Aorta (tissue), 5 donors: ENCODE data around the gene FGF6. TPM values are rescaled to one million over a fixed set of nuclear protein-coding genes. Genes with fewer than 3 reads are reported as not detected.
"Not testable (repeated sequence)": the region's sequence is repeated elsewhere in the genome, so short reads cannot be mapped to it uniquely, and the experiment has no call there.

ENCODE experiments used
- ATAC-seq: fragments of 200-7000 bp; cut with Tn5 transposase; one replicate; pipeline ENCODE4 v1.9.1; 2022; ENCODE audit warnings: moderate library complexity; ENCODE audit not compliant: low FRiP score
- DNase-seq, 2 donors: peaks; one replicate each; pipeline ENCODE4 v3.0.0-alpha.2; 2020
- H3K27ac ChIP-seq, 2 donors: one replicate each; pipeline ENCODE4 v1.5.1; 2013; ENCODE audit warnings: low read length in 2 of 2, mild to moderate bottlenecking in 2 of 2, moderate library complexity in 2 of 2, control low read depth in 1 of 2, inconsistent platforms in 1 of 2, low read depth in 1 of 2
- H3K27me3 ChIP-seq, 2 donors: one replicate each; pipeline ENCODE4 v1.6.1; 2013; ENCODE audit warnings: control low read depth in 1 of 2, low read length in 1 of 2, mild to moderate bottlenecking in 1 of 2, moderate library complexity in 1 of 2; ENCODE audit not compliant: insufficient read depth in 2 of 2, control insufficient read depth in 1 of 2
- H3K36me3 ChIP-seq, 2 donors: one replicate each; pipeline ENCODE4 v1.6.1; 2013; ENCODE audit warnings: control low read depth in 1 of 2, low read length in 1 of 2, mild to moderate bottlenecking in 1 of 2; ENCODE audit not compliant: insufficient read depth in 2 of 2, control insufficient read depth in 1 of 2
- H3K4me1 ChIP-seq, 2 donors: one replicate each; pipeline ENCODE4 v1.6.1; 2013; ENCODE audit warnings: low read length in 2 of 2, control low read depth in 1 of 2, mild to moderate bottlenecking in 1 of 2, moderate library complexity in 1 of 2; ENCODE audit not compliant: insufficient read depth in 2 of 2, control insufficient read depth in 1 of 2
- H3K4me3 ChIP-seq, 2 donors: one replicate each; pipeline ENCODE4 v1.5.1; 2013; ENCODE audit warnings: low read length in 2 of 2, control low read depth in 1 of 2, mild to moderate bottlenecking in 1 of 2
- H3K9me3 ChIP-seq: one replicate; pipeline ENCODE4 v1.6.1; 2013; ENCODE audit warnings: mild to moderate bottlenecking, low read length; ENCODE audit not compliant: control insufficient read depth
- WGBS, 2 donors: extraction: QIAGEN DNeasy Blood & Tissue Kit; methylation state at CpG; one replicate each; pipeline ENCODE4 v1.1.7; 2013; 5-methylcytosine and 5-hydroxymethylcytosine counted together
- intact Hi-C, 2 donors: fragments of 100-400 bp; cut with DNase I; formaldehyde crosslinking; loops; one replicate each; pipeline versions ENCODE4 v1.14.2 to v1.15.0; 2022
- polyA plus RNA-seq, 2 donors: library from polyadenylated mRNA; stranded (reverse); fragments of 200-250 nt; gene quantifications; one replicate each; pipeline ENCODE4 v1.2.3, GENCODE V29; 2013
- total RNA-seq, 2 donors: library from RNA; stranded (reverse); fragmentation: NEBNext Ultra II Directional; extraction: Animal tissue kit (Norgen Biotek cat#: 25700); gene quantifications; one replicate each; pipeline ENCODE4 v1.2.1, GENCODE V29; 2021
- donor health status: healthy with polysubstance abuse.
- donor health status: Bipolar disorder and iron deficiency.
- donor health status: DM: no; HTN: no; CAD: no.
- donor health status: DM: no; HTN: no; CAD: no.
- donor health status: DM: yes; HTN: yes; CAD: no.

FGF6 gene
- total and polyA plus RNA-seq, 4 donors = not detected

DNA sequence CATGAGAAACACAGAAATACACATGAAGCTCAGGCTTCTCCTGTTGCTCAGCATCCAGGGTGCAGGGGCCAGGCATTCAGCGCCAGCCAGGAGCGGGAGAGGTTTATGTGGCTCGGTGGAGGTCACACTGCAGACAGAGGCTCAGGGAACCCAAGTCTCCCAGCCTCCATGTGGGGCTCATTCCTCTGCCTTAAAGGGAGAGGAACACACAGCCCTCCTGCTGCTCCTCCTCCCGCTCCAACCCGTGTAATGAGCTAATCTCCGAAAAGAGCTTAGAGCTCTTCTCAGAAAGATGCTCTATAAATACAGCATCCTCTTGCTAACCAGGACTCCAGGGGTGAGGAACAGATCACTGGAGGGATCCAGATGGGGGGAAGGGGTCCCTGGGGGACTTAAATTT is 28.2 kb downstream of the FGF6 start:
- ATAC-seq (peak; percentile 33), DNase-seq (no peak)
- H3K9me3 ChIP-seq = no peaks in the 10 kb centered on the region
- intact Hi-C loops = no loop called here
- H3K4me3 ChIP-seq = no peak overlapping the region
- no peaks in the 10 kb centered on the region for H3K4me1 ChIP-seq
- H3K36me3 ChIP-seq = no peaks in the 10 kb centered on the region
- no peaks in the 10 kb centered on the region for H3K27me3 ChIP-seq
- WGBS, 2 donors = 16 to 25% methylated on average over 6 of the region's 6 CpGs
- no peak overlapping the region for H3K27ac ChIP-seq

DNA sequence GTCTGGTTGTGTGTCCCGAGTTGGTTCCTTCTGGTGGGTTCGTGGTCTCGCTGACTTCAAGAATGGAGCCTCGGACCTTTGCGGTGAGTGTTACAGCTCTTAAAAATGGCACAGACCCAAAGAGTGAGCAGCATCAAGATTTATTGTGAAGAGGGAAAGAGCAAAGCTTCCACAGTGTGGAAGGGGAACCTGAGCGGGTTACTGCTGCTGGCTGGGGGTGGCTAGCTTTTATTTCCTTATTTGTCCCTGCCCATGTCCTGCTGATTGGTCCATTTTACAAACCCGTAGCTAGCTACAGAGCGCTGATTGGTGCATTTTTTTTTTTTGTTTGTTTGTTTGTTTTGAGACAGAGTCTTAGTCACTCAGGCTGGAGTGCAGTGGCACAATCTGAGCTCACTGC is 29.3 kb downstream of the FGF6 start:
- no peaks in the 10 kb centered on the region for H3K4me1 ChIP-seq
- H3K9me3 ChIP-seq = no peaks in the 10 kb centered on the region
- intact Hi-C loops = no loop called here
- ATAC-seq (no peak), DNase-seq (no peak)
- 83% methylated on average over 8 of the region's 8 CpGs for WGBS, 2 donors
- no peak overlapping the region for H3K27ac ChIP-seq
- no peak overlapping the region for H3K4me3 ChIP-seq
- no peaks in the 10 kb centered on the region for H3K36me3 ChIP-seq
- H3K27me3 ChIP-seq = no peaks in the 10 kb centered on the region

DNA sequence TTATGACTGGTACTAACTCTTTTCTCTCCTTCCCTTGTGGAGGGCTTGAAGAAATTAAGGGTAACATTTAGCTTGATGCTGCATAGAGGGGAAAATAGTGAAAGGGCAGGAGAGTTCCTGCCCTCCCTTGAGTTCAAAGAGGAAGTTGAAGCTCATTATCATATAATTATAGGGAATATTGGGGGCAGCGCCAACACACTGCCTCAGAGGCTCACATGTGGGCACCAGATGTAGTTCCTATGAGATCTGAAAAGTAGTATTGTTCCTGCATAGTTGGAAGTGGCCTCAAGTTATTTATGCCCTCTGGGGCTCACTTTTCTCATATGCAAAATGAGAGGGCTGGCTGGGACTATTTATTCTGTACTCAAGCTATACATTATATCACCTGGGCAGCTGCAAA is 33.1 kb downstream of the FGF6 start:
- no peaks in the 10 kb centered on the region for H3K36me3 ChIP-seq
- no peaks in the 10 kb centered on the region for H3K4me1 ChIP-seq
- 4 to 34% methylated on average over 1 of the region's 1 CpG for WGBS, 2 donors
- ATAC-seq (no peak), DNase-seq (no peak)
- no peaks in the 10 kb centered on the region for H3K9me3 ChIP-seq
- H3K4me3 ChIP-seq = no peak overlapping the region
- intact Hi-C loops = no loop called here
- no peaks in the 10 kb centered on the region for H3K27me3 ChIP-seq
- H3K27ac ChIP-seq = no peak overlapping the region

DNA sequence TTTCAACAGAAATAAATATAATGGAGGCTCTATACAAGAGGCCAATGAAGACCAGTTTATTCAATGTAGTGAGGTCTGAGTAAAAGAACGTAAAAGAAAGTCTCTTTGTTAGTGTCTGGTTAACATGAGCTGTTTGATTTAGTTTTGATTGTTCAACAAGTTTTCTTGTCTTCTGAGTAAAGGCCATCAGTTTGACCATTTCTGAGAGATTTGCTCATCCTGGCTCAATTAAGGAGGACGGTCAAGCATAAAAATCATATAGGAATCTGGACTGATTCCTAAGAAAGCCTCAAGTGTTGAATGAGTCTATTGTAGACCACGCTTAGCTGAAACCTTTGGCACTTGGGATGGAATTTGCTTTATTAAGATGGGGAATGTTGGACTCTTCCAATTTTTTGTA is 33.6 kb downstream of the FGF6 start:
- Histone ChIP-seq H3K9me3 (no peaks in the 10 kb centered on the region), H3K36me3 (no peaks in the 10 kb centered on the region), H3K27ac (no peak overlapping the region), H3K27me3 (no peaks in the 10 kb centered on the region), H3K4me1 (no peaks in the 10 kb centered on the region), H3K4me3 (no peak overlapping the region)
- WGBS, 2 donors = 46 to 47% methylated on average over 3 of the region's 3 CpGs
- intact Hi-C loops = no loop called here
- DNase-seq = no peak
- no peak for ATAC-seq

DNA sequence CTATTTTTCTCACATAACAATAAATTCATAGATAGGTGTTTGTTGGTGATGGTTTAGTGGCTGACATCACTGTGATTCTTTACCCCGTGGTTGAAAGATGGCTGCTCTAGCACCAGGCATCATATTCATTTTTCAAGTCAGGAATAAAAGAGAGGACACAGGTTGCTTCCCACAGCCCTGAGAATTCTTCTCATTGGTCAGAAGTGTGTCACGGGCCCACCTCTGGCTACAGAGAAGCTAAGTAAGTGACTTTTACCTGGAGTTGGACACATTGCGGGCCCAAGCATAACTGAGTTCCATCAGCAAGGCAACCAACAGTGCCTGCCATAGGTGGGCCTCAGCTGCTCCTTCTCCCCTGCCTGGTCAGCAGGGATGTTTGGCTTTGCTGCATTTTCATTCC is 38.5 kb downstream of the FGF6 start:
- Histone ChIP-seq H3K36me3 (no peaks in the 10 kb centered on the region), H3K27ac (no peak overlapping the region), H3K9me3 (no peaks in the 10 kb centered on the region), H3K4me3 (no peak overlapping the region), H3K27me3 (no peaks in the 10 kb centered on the region), H3K4me1 (no peaks in the 10 kb centered on the region)
- 87 to 89% methylated on average over 3 of the region's 3 CpGs for WGBS, 2 donors
- DNase-seq (no peak), ATAC-seq (no peak)
- intact Hi-C loops = no loop called here

DNA sequence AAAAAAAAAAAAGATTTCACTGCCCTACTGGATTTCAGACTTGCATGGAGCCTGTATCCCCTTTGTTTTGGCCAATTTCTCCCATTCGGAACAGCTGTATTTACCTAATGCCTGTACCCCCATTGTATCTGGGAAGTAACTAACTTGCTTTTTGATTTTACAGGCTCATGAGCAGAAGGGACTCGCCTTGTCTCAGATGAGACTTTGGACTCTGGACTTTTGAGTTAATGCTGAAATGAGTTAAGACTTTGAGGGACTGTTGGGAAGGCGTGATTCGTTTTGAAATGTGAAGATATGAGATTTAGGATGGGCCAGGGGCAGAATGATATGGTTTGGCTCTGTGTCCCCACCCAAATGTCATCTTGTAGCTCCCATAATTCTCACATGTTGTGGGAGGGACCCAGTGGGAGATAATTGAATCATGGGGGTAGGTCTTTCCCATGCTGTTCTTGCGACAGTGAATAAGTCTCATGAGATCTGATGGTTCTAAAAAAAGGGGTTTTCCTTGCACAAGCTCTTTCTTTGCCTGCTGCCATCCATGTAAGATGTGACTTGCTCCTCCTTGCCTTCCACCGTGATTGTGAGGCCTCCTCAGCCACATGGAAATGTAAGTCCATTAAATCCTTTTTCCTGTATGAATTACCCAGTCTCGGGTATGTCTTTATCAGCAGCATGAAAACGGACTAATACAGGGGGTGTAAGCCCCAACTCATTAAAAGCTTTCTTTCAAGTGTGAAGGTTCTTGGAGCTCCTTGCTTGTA is 40.6 kb downstream of the FGF6 start:
- H3K36me3 ChIP-seq, H3K27me3 ChIP-seq, H3K4me3 ChIP-seq, H3K4me1 ChIP-seq, H3K27ac ChIP-seq, DNase-seq, H3K9me3 ChIP-seq, ATAC-seq, intact Hi-C loops: not testable (repeated sequence)
- whole genome bisulfite sequencing, 2 donors = 88 to 93% methylated on average over 8 of the region's 8 CpGs

DNA sequence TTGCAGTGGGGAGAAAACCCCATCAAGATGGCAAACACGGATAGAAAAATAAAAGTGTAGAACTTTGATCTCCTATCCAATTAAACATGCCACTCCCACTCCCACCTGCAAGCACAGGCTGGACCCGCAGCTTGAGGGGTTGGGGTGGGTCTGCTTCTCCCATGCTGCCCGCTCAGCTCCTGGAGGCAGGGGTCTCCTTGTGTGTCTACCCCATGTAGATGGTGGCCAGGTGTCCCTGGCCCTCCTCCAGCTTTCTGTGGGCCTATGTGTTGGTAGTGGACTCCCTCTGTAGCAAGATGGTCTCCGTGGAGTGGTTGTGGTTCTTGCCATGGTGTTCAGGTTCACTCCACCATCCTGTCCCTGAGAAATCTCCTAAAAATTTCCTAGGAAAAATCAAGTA is 42.6 kb downstream of the FGF6 start:
- DNase-seq (no peak), ATAC-seq (no peak)
- 78% methylated on average over 4 of the region's 4 CpGs for WGBS, 2 donors
- Histone ChIP-seq H3K9me3 (no peaks in the 10 kb centered on the region), H3K36me3 (no peaks in the 10 kb centered on the region), H3K4me1 (no peaks in the 10 kb centered on the region), H3K27ac (no peak overlapping the region), H3K4me3 (no peak overlapping the region), H3K27me3 (no peaks in the 10 kb centered on the region)
- intact Hi-C loops = no loop called here

DNA sequence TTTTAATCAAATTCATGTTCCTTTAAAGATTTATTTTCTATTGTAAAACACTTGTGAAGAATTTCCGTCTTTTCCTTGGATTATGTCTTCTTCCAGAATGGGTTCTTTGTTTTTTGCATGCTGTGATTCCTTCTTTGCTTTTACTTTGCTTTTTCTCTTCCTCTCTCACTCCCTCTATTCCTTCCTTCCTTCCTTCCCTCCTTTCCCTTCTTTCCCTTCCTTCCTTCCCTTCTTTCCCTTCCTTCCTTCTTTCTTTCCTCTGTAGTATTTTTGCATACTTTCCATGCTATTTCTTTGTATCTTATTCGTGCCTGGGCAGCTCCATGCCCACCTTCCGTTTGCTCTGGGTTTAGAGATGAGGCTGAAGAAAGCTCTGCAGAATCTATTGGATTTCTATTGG is 44.5 kb downstream of the FGF6 start:
- H3K4me1 ChIP-seq = no peaks in the 10 kb centered on the region
- ATAC-seq = no peak

DNA sequence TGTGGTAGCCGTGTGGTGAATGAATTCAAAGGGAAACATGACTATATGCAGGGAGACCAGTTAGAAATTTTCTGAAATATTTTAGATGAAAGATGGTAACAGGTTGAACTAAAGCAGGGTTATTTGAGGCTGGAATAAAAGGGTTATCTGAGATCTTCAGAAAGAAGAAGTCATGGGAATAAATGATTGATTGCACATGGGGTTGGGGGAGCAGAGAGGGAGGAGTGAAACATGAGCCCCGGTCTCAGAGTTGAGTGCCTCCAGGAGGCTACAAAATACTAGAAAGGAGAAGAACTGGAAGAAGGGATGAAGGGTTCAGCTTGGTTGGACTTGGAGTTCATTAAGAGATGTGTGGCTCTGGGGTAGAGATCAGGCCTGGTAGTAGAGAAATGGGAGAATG is 49.8 kb downstream of the FGF6 start:
- no peak overlapping the region for H3K4me3 ChIP-seq
- H3K27ac ChIP-seq = no peak overlapping the region
- H3K9me3 ChIP-seq = no peaks in the 10 kb centered on the region
- no peaks in the 10 kb centered on the region for H3K27me3 ChIP-seq
- no peaks in the 10 kb centered on the region for H3K36me3 ChIP-seq
- WGBS, 2 donors = 75 to 82% methylated on average over 2 of the region's 2 CpGs
- DNase-seq = no peak
- no peak for ATAC-seq
- no peaks in the 10 kb centered on the region for H3K4me1 ChIP-seq
- intact Hi-C loops = no loop called here

More for the DNA sequence above, 44.5 kb downstream of the FGF6 start:
- no peaks in the 10 kb centered on the region for H3K27me3 ChIP-seq
- no peaks in the 10 kb centered on the region for H3K36me3 ChIP-seq
- no peak overlapping the region for H3K4me3 ChIP-seq
- H3K9me3 ChIP-seq = no peaks in the 10 kb centered on the region
- DNase-seq = no peak
- intact Hi-C loops = no loop called here
- WGBS, 2 donors = 81 to 82% methylated on average over 3 of the region's 3 CpGs
- H3K27ac ChIP-seq = no peak overlapping the region
